CD4-positive, alpha-beta memory T cell (primary cell): ENCODE measurements around the gene PATJ. TPM values are rescaled to one million over a fixed set of nuclear protein-coding genes. Genes with fewer than 3 reads are reported as not detected.

ENCODE experiments used
- CTCF ChIA-PET: fragments of 350-600 bp; sonication (Branson Sonifier 250); formaldehyde crosslinking; loops from one replicate; lab custom pipeline; 2021; ENCODE audit warnings: inconsistent platforms; ENCODE audit not compliant: partially characterized antibody; lab: Charles Lee
- POLR2A ChIA-PET: fragments of 350-600 bp; sonication (Branson Sonifier 250); formaldehyde crosslinking; loops from one replicate; lab custom pipeline; 2021; ENCODE audit not compliant: partially characterized antibody; lab: Charles Lee
- DNase-seq, 5 donors: peaks; one replicate each; pipeline versions ENCODE4 v3.0.0 to v3.0.0-alpha.2; 2020 to 2022; ENCODE audit warnings: mixed read lengths in 1 of 5
- H3K27ac ChIP-seq: one replicate; pipeline ENCODE4 v1.7.0; 2013; ENCODE audit warnings: low read depth, low read length
- H3K27me3 ChIP-seq: 2 replicates; pipeline ENCODE4 v1.7.0; 2013; ENCODE audit warnings: mild to moderate bottlenecking, low read length, moderate library complexity; ENCODE audit not compliant: insufficient read depth
- H3K36me3 ChIP-seq: 2 replicates; pipeline ENCODE4 v1.7.0; 2013; ENCODE audit warnings: mild to moderate bottlenecking, low read length, moderate library complexity; ENCODE audit not compliant: insufficient read depth
- H3K4me1 ChIP-seq: 2 replicates; pipeline ENCODE4 v1.7.0; 2013; ENCODE audit warnings: mild to moderate bottlenecking, low read length, moderate library complexity; ENCODE audit not compliant: insufficient read depth
- H3K4me3 ChIP-seq, 2 donors: one replicate each; pipeline ENCODE4 v1.7.0; 2013; ENCODE audit warnings: low read length in 2 of 2, mild to moderate bottlenecking in 1 of 2
- H3K9me3 ChIP-seq, 2 donors: one replicate each; pipeline ENCODE4 v1.7.0; 2013; ENCODE audit warnings: low read length in 2 of 2, control low read depth in 1 of 2; ENCODE audit not compliant: control insufficient read depth in 1 of 2
- H3K27ac Mint-ChIP-seq, 7 donors: one replicate each; pipeline ENCODE4 v1.8.0; 2020 to 2021; ENCODE audit warnings: mixed read lengths in 7 of 7, mild to moderate bottlenecking in 6 of 7, inconsistent platforms in 3 of 7, moderate library complexity in 3 of 7
- H3K27me3 Mint-ChIP-seq, 2 donors: one replicate each; pipeline ENCODE4 v1.8.0; 2020 to 2021; ENCODE audit warnings: mixed read lengths in 2 of 2
- H3K36me3 Mint-ChIP-seq, 2 donors: one replicate each; pipeline ENCODE4 v1.8.0; 2020 to 2021; ENCODE audit warnings: mixed read lengths in 2 of 2, inconsistent platforms in 1 of 2, mild to moderate bottlenecking in 1 of 2
- H3K4me1 Mint-ChIP-seq, 4 donors: one replicate each; pipeline ENCODE4 v1.8.0; 2020 to 2021; ENCODE audit warnings: mixed read lengths in 4 of 4, mild to moderate bottlenecking in 1 of 4
- H3K4me3 Mint-ChIP-seq, 8 donors: one replicate each; pipeline ENCODE4 v1.8.0; 2020 to 2021; ENCODE audit warnings: mixed read lengths in 8 of 8, mild to moderate bottlenecking in 7 of 8, moderate library complexity in 6 of 8, inconsistent platforms in 3 of 8
- H3K9me3 Mint-ChIP-seq, 8 donors: one replicate each; pipeline ENCODE4 v1.8.0; 2020 to 2021; ENCODE audit warnings: mixed read lengths in 8 of 8, mild to moderate bottlenecking in 5 of 8, inconsistent platforms in 3 of 8, moderate library complexity in 1 of 8
- intact Hi-C: fragments of 100-400 bp; cut with micrococcal nuclease; formaldehyde crosslinking; loops from one replicate; pipeline ENCODE4 v1.15.1; 2023
- polyA plus RNA-seq, 2 donors: library from polyadenylated mRNA; unstranded; fragments of 300-500 nt; fragmentation: Illumina TruSeq; gene quantifications; one replicate each; pipeline ENCODE4 v1.2.3, GENCODE V29; 2021
- total RNA-seq, 2 experiments: library from RNA; stranded (reverse); gene quantifications; one replicate each; pipeline ENCODE4 v1.2.3, GENCODE V29; 2021

PATJ gene
- total and polyA plus RNA-seq, 4 experiments from 2014 or later: 10.1 to 49.0 (median 38.0) TPM

GRCh38 chr1:61776091-61776490, 33.8 kb downstream of the PATJ start:
- Histone ChIP-seq H3K4me3 (no peak overlapping the region), H3K36me3 (no peaks in the 10 kb centered on the region), H3K9me3 (no peaks in the 10 kb centered on the region), H3K4me1 (peaks cover 7% of the 10 kb centered on the region), H3K27ac (no peak overlapping the region), H3K27me3 (no peaks in the 10 kb centered on the region)
- H3K27me3 Mint-ChIP-seq: no peaks in the 10 kb centered on the region
- H3K27ac Mint-ChIP-seq: peak overlapping the region in 1 of 7 donors; percentile 19
- H3K9me3 Mint-ChIP-seq: no peaks in the 10 kb centered on the region
- CTCF ChIA-PET: no interaction called here
- POLR2A ChIA-PET: no interaction called here
- no peak overlapping the region for H3K4me3 Mint-ChIP-seq
- DNase-seq: no peak
- intact Hi-C loops: no loop called here
- peaks cover 27 to 28% of the 10 kb centered on the region in 2 donors for H3K36me3 Mint-ChIP-seq
- peaks cover 12 to 17% (median 15%) of the 10 kb centered on the region in 4 donors for H3K4me1 Mint-ChIP-seq

- intact Hi-C loops: no loop called here
- Histone ChIP-seq H3K36me3 (no peaks in the 10 kb centered on the region), H3K4me1 (peaks cover 39% of the 10 kb centered on the region), H3K27me3 (no peaks in the 10 kb centered on the region), H3K4me3 (no peak overlapping the region), H3K27ac (no peak overlapping the region), H3K9me3 (no peaks in the 10 kb centered on the region)
- POLR2A ChIA-PET: no interaction called here
- H3K27me3 Mint-ChIP-seq: no peaks in the 10 kb centered on the region
- H3K36me3 Mint-ChIP-seq: peaks cover 15 to 20% of the 10 kb centered on the region in 2 donors
- H3K4me3 Mint-ChIP-seq: no peak overlapping the region
- H3K27ac Mint-ChIP-seq: peak overlapping the region in 3 of 7 donors; percentile 39 to 81 (median 43)
- no peak for DNase-seq
- CTCF ChIA-PET: interaction anchor here (1.0 kb wide), 1 partner anchor 34 kb away, joined by 3 read pairs; no protein-coding TSS in a partner anchor
- H3K9me3 Mint-ChIP-seq: no peaks in the 10 kb centered on the region
- peaks cover 31 to 45% (median 38%) of the 10 kb centered on the region in 4 donors for H3K4me1 Mint-ChIP-seq
Observed at GRCh38 chr1:61779231-61779630, 37.0 kb downstream of the PATJ start.

- intact Hi-C loops: no loop called here
- H3K4me1 Mint-ChIP-seq: peaks cover 33 to 55% (median 45%) of the 10 kb centered on the region in 4 donors
- H3K4me3 ChIP-seq: no peak overlapping the region
- no peaks in the 10 kb centered on the region for H3K27me3 ChIP-seq
- DNase-seq: no peak
- no peaks in the 10 kb centered on the region for H3K27me3 Mint-ChIP-seq
- peak overlapping the region in 6 of 7 donors; percentile 43 to 88 (median 84) for H3K27ac Mint-ChIP-seq
- H3K36me3 Mint-ChIP-seq: peaks cover 11 to 13% of the 10 kb centered on the region in 2 donors
- H3K9me3 ChIP-seq: no peaks in the 10 kb centered on the region
- no peaks in the 10 kb centered on the region for H3K36me3 ChIP-seq
- no peaks in the 10 kb centered on the region for H3K9me3 Mint-ChIP-seq
- ChIA-PET POLR2A (interaction anchor here (1.3 to 1.5 kb wide), 2 partner anchors 12 to 56 kb away, joined by 3 to 7 read pairs; partner anchors contain the start of gene TM2D1), CTCF (interaction anchor here (1.2 kb wide), 1 partner anchor 21 kb away, joined by 3 read pairs; no protein-coding TSS in a partner anchor)
- H3K27ac ChIP-seq: no peak overlapping the region
- H3K4me1 ChIP-seq: peaks cover 51% of the 10 kb centered on the region
- peak overlapping the region in 6 of 8 donors; percentile 35 to 74 (median 56) for H3K4me3 Mint-ChIP-seq
Observed at GRCh38 chr1:61781151-61781550, 38.9 kb downstream of the PATJ start.

GRCh38 chr1:61782771-61783170, 40.5 kb downstream of the PATJ start:
- peak overlapping the region in 1 of 2 donors; percentile 4 for H3K4me3 ChIP-seq
- no peaks in the 10 kb centered on the region for H3K9me3 ChIP-seq
- H3K4me1 ChIP-seq: peaks cover 51% of the 10 kb centered on the region
- Mint-ChIP-seq H3K27ac (peak overlapping the region; percentile 86 to 96 (median 92)), H3K9me3 (no peaks in the 10 kb centered on the region), H3K27me3 (no peaks in the 10 kb centered on the region), H3K4me3 (peak overlapping the region; percentile 78 to 91 (median 84)), H3K4me1 (peaks cover 39 to 67% (median 54%) of the 10 kb centered on the region in 4 donors), H3K36me3 (peaks cover 21 to 23% of the 10 kb centered on the region in 2 donors)
- H3K27me3 ChIP-seq: no peaks in the 10 kb centered on the region
- POLR2A ChIA-PET: interaction anchor here (0.6 to 1.9 kb wide), 5 partner anchors 8 to 691 kb away, joined by 3 to 7 read pairs (median 3); partner anchors contain the start of gene TM2D1
- no peaks in the 10 kb centered on the region for H3K36me3 ChIP-seq
- DNase-seq: peak; percentile 84 to 91 (median 87)
- H3K27ac ChIP-seq: peak overlapping the region; percentile 34
- CTCF ChIA-PET: interaction anchor here (0.7 kb wide), 1 partner anchor 818 kb away, joined by 3 read pairs; no protein-coding TSS in a partner anchor
- intact Hi-C loops: loop anchor here (1.0 to 2.0 kb wide), 2 partner anchors 40 to 57 kb away; partner anchors contain the start of genes PATJ and TM2D1

- Histone ChIP-seq H3K27me3 (no peaks in the 10 kb centered on the region), H3K9me3 (no peaks in the 10 kb centered on the region), H3K4me3 (no peak overlapping the region), H3K27ac (no peak overlapping the region), H3K36me3 (no peaks in the 10 kb centered on the region), H3K4me1 (peaks cover 51% of the 10 kb centered on the region)
- POLR2A ChIA-PET: interaction anchor here (1.0 kb wide), 1 partner anchor 59 kb away, joined by 3 read pairs; the partner anchor contains the start of gene TM2D1
- Mint-ChIP-seq H3K27me3 (no peaks in the 10 kb centered on the region), H3K9me3 (no peaks in the 10 kb centered on the region), H3K36me3 (peaks cover 21 to 23% of the 10 kb centered on the region in 2 donors), H3K4me3 (peak overlapping the region in 1 of 8 donors; percentile 12), H3K27ac (peak overlapping the region in 5 of 7 donors; percentile 12 to 85 (median 50)), H3K4me1 (peaks cover 37 to 61% (median 50%) of the 10 kb centered on the region in 4 donors)
- CTCF ChIA-PET: interaction anchor here (1.3 kb wide), 1 partner anchor 9 kb away, joined by 4 read pairs; no protein-coding TSS in a partner anchor
- intact Hi-C loops: no loop called here
- DNase-seq: no peak
Observed at GRCh38 chr1:61784726-61785125, 42.4 kb downstream of the PATJ start.

- Mint-ChIP-seq H3K27me3 (no peaks in the 10 kb centered on the region), H3K27ac (no peak overlapping the region), H3K4me3 (no peak overlapping the region), H3K9me3 (peaks cover 0 to 2% (median 0%) of the 10 kb centered on the region in 8 donors), H3K4me1 (peaks cover 7 to 13% (median 11%) of the 10 kb centered on the region in 4 donors), H3K36me3 (peaks cover 29 to 44% of the 10 kb centered on the region in 2 donors)
- Histone ChIP-seq H3K27ac (no peak overlapping the region), H3K9me3 (no peaks in the 10 kb centered on the region), H3K27me3 (no peaks in the 10 kb centered on the region), H3K36me3 (no peaks in the 10 kb centered on the region), H3K4me3 (no peak overlapping the region), H3K4me1 (no peaks in the 10 kb centered on the region)
- DNase-seq: no peak
- ChIA-PET CTCF (interaction anchor here (0.7 kb wide), 1 partner anchor 1618 kb away, joined by 3 read pairs; no protein-coding TSS in a partner anchor), POLR2A (interaction anchor here (0.7 kb wide), 1 partner anchor 9 kb away, joined by 3 read pairs; no protein-coding TSS in a partner anchor)
- intact Hi-C loops: no loop called here
Observed at GRCh38 chr1:61790837-61791236, 48.6 kb downstream of the PATJ start.

- Mint-ChIP-seq H3K27ac (no peak overlapping the region), H3K27me3 (no peaks in the 10 kb centered on the region), H3K4me3 (no peak overlapping the region), H3K9me3 (peaks cover 0 to 2% (median 0%) of the 10 kb centered on the region in 8 donors), H3K36me3 (peaks cover 51 to 52% of the 10 kb centered on the region in 2 donors), H3K4me1 (peaks cover 0 to 10% (median 6%) of the 10 kb centered on the region in 4 donors)
- CTCF ChIA-PET: no interaction called here
- intact Hi-C loops: no loop called here
- H3K9me3 ChIP-seq: no peaks in the 10 kb centered on the region
- POLR2A ChIA-PET: interaction anchor here (0.7 kb wide), 1 partner anchor 560 kb away, joined by 3 read pairs; no protein-coding TSS in a partner anchor
- no peak overlapping the region for H3K4me3 ChIP-seq
- no peaks in the 10 kb centered on the region for H3K4me1 ChIP-seq
- H3K36me3 ChIP-seq: peaks cover 8% of the 10 kb centered on the region
- H3K27ac ChIP-seq: no peak overlapping the region
- no peak for DNase-seq
- H3K27me3 ChIP-seq: no peaks in the 10 kb centered on the region
Observed at GRCh38 chr1:61797045-61797755, 54.9 kb downstream of the PATJ start.
